Gastroesophageal sphincter (tissue), 4 donors: ENCODE data around the gene PGM2L1. TPM values are rescaled to one million over a fixed set of nuclear protein-coding genes. Genes with fewer than 3 reads are reported as not detected.

Source experiments
- ATAC-seq: fragments of 150-250 bp; one replicate; pipeline ENCODE4 v1.9.1; 2016; ENCODE audit warnings: mild to moderate bottlenecking, moderate library complexity
- H3K27ac ChIP-seq, 4 donors: fragments of 200-600 bp; sonication (generic) in 3 of 4; 1 replicate in 3 of 4; 2 replicates in 1 of 4; pipeline ENCODE4 v1.5.1; 2016 to 2019
- H3K27me3 ChIP-seq: fragments of 200-600 bp; sonication (generic); one replicate; pipeline ENCODE4 v1.5.1; 2019
- H3K36me3 ChIP-seq, 2 donors: fragments of 200-600 bp; sonication (generic); one replicate each; pipeline ENCODE4 v1.5.1; 2019; ENCODE audit warnings: control low read depth in 1 of 2
- H3K4me1 ChIP-seq, 3 donors: fragments of 200-600 bp; sonication (generic); 1 replicate in 2 of 3; 2 replicates in 1 of 3; pipeline ENCODE4 v1.5.1; 2016 to 2019; ENCODE audit warnings: control low read depth in 2 of 3
- H3K4me3 ChIP-seq, 2 donors: fragments of 200-600 bp; sonication (generic); one replicate each; pipeline ENCODE4 v1.5.1; 2019; ENCODE audit warnings: mild to moderate bottlenecking in 1 of 2, moderate library complexity in 1 of 2
- H3K9me3 ChIP-seq, 3 donors: fragments of 200-600 bp; sonication (generic); one replicate each; pipeline ENCODE4 v1.5.1; 2017 to 2019; ENCODE audit warnings: control low read depth in 2 of 3
- CTCF ChIP-seq, 4 experiments: fragments of 200-600 bp in 2 of 4; fragments of 450-650 bp in 2 of 4; sonication (generic) in 1 of 4; IDR thresholded peaks; one replicate each; pipeline ENCODE4 v1.5.1; 2017 to 2019; ENCODE audit warnings: antibody characterized with exemption in 4 of 4, mild to moderate bottlenecking in 2 of 4, moderate library complexity in 2 of 4
- EP300 ChIP-seq: sonication (generic); formaldehyde crosslinking; IDR thresholded peaks from one replicate; pipeline ENCODE4 v1.6.1; 2017; ENCODE audit warnings: antibody characterized with exemption, mild to moderate bottlenecking
- POLR2A ChIP-seq, 2 donors: fragments of 450-650 bp; IDR thresholded peaks; one replicate each; pipeline ENCODE4 v1.6.1; 2017; ENCODE audit warnings: antibody characterized with exemption in 2 of 2, mild to moderate bottlenecking in 2 of 2, moderate library complexity in 1 of 2
- POLR2AphosphoS5 ChIP-seq: sonication (generic); formaldehyde crosslinking; IDR thresholded peaks from one replicate; pipeline ENCODE4 v1.6.1; 2017; ENCODE audit warnings: antibody characterized with exemption
- WGBS, 2 donors: methylation state at CpG; one replicate each; pipeline ENCODE4 v1.1.5; 2018; ENCODE audit warnings: low coverage in 1 of 2; 5-methylcytosine and 5-hydroxymethylcytosine counted together
- total RNA-seq, 4 donors: library from RNA; depleted of rRNA; stranded (reverse); fragments of >200 nt; gene quantifications; one replicate each; pipeline ENCODE4 v1.1.0, GENCODE V29; 2016

PGM2L1 gene
- total RNA-seq, 4 donors from 2014 or later = 1.2 to 7.8 (median 4.9) TPM

- ATAC-seq = no peak
- TF ChIP-seq POLR2A (IDR thresholded peaks at IDR 0.05) = no peak
- Histone ChIP-seq H3K4me3 (no peak overlapping the region), H3K9me3 (no peaks in the 10 kb centered on the region), H3K4me1 (peaks cover 3 to 27% (median 19%) of the 10 kb centered on the region in 3 donors), H3K27me3 (no peaks in the 10 kb centered on the region), H3K36me3 (no peaks in the 10 kb centered on the region), H3K27ac (no peak overlapping the region)
Measured at GRCh38 chr11:74330075-74330858, 68.0 kb downstream of the PGM2L1 start.

- 80 to 92% methylated on average over 1 of the region's 1 CpG for WGBS, 2 donors
- no peak for TF ChIP-seq EP300
- no peak for TF ChIP-seq CTCF (IDR thresholded peaks at IDR 0.05)
- no peak for TF ChIP-seq POLR2A (IDR thresholded peaks at IDR 0.05)
Measured at GRCh38 chr11:74327076-74327475, 71.2 kb downstream of the PGM2L1 start.

GRCh38 chr11:74326665-74327064 is 71.6 kb downstream of the PGM2L1 start:
- Histone ChIP-seq H3K9me3 (no peaks in the 10 kb centered on the region), H3K36me3 (no peaks in the 10 kb centered on the region), H3K4me1 (peaks cover 7 to 39% (median 30%) of the 10 kb centered on the region in 3 donors), H3K27ac (peak overlapping the region in 2 of 4 donors; percentile 4 to 53), H3K4me3 (no peak overlapping the region), H3K27me3 (no peaks in the 10 kb centered on the region)
- WGBS, 2 donors = 69 to 79% methylated on average over 5 of the region's 5 CpGs
- TF ChIP-seq POLR2A (IDR thresholded peaks at IDR 0.05) = no peak
- TF ChIP-seq EP300 = no peak
- no peak for ATAC-seq

More at GRCh38 chr11:74327076-74327475, 71.2 kb downstream of the PGM2L1 start:
- no peak overlapping the region for H3K4me3 ChIP-seq
- no peaks in the 10 kb centered on the region for H3K36me3 ChIP-seq
- H3K4me1 ChIP-seq = peaks cover 4 to 35% (median 26%) of the 10 kb centered on the region in 3 donors
- H3K27me3 ChIP-seq = no peaks in the 10 kb centered on the region
- no peak for ATAC-seq
- H3K27ac ChIP-seq = no peak overlapping the region
- no peaks in the 10 kb centered on the region for H3K9me3 ChIP-seq

- WGBS, 2 donors = 36 to 48% methylated on average over 5 to 7 of the region's 7 CpGs
- H3K27ac ChIP-seq = peak overlapping the region in 3 of 4 donors; percentile 12 to 53 (median 24)
- no peaks in the 10 kb centered on the region for H3K27me3 ChIP-seq
Measured at GRCh38 chr11:74325649-74326645, 72.3 kb downstream of the PGM2L1 start.

GRCh38 chr11:74322667-74323066 is 75.6 kb downstream of the PGM2L1 start:
- peak; percentile 78 for ATAC-seq
- TF ChIP-seq POLR2AphosphoS5 (no peak), CTCF (IDR thresholded peaks at IDR 0.05) (no peak), EP300 (no peak), POLR2A (IDR thresholded peaks at IDR 0.05) (no peak)
- H3K4me3 ChIP-seq = no peak overlapping the region
- peaks cover 12 to 52% (median 38%) of the 10 kb centered on the region in 3 donors for H3K4me1 ChIP-seq
- no peaks in the 10 kb centered on the region for H3K9me3 ChIP-seq
- H3K36me3 ChIP-seq = no peaks in the 10 kb centered on the region
- peak overlapping the region in 3 of 4 donors; percentile 38 to 45 (median 43) for H3K27ac ChIP-seq
- no peaks in the 10 kb centered on the region for H3K27me3 ChIP-seq
- 0 to 22% methylated on average over 1 of the region's 2 CpGs for WGBS, 2 donors

More at GRCh38 chr11:74325649-74326645, 72.3 kb downstream of the PGM2L1 start:
- H3K4me1 ChIP-seq = peaks cover 7 to 36% (median 35%) of the 10 kb centered on the region in 3 donors
- no peaks in the 10 kb centered on the region for H3K36me3 ChIP-seq
- peak; percentile 72 for ATAC-seq
- H3K9me3 ChIP-seq = no peaks in the 10 kb centered on the region
- TF ChIP-seq CTCF (IDR thresholded peaks at IDR 0.05) (no peak), POLR2AphosphoS5 (no peak), EP300 (no peak), POLR2A (IDR thresholded peaks at IDR 0.05) (no peak)
- H3K4me3 ChIP-seq = no peak overlapping the region
